Endothelial cell of umbilical vein (primary cell): ENCODE results near the gene ZBTB48. TPM values are rescaled to one million over a fixed set of nuclear protein-coding genes. Genes with fewer than 3 reads are reported as not detected.
A peak's percentile ranks its signal among the peaks of the same experiment; 100 is the strongest.

ENCODE experiments used
- BruUV-seq: library from RNA; stranded (reverse); fragments of 400-500 nt; replicated peaks from 2 replicates; lab custom pipeline; 2021; lab: Mats Ljungman, UMichigan
- CTCF ChIA-PET: fragments of 300-600, 350-600 bp; sonication (Branson Sonifier 250); formaldehyde crosslinking; loops from one replicate; lab custom pipeline; 2021; ENCODE audit warnings: antibody characterized with exemption, inconsistent platforms; lab: Charles Lee
- POLR2A ChIA-PET: fragments of 300-600, 350-600 bp; sonication (Branson Sonifier 250); formaldehyde crosslinking; loops from one replicate; lab custom pipeline; 2021; ENCODE audit warnings: antibody characterized with exemption, inconsistent platforms; lab: Charles Lee
- DNase-seq: peaks from one replicate; pipeline ENCODE4 v3.0.0-alpha.2; 2011; ENCODE audit warnings: low read depth, low spot score
- FAIRE-seq: peaks from 2 replicates; lab custom pipeline; 2011; peaks lifted over from hg19 to GRCh38; lab: Jason Lieb, UNC
- H2AFZ ChIP-seq: 2 replicates; pipeline ENCODE4 v1.6.0; 2012; ENCODE audit warnings: low read depth, low read length, control low read depth, inconsistent platforms
- H3K27ac ChIP-seq: 2 replicates; pipeline ENCODE4 v1.5.1; 2011; ENCODE audit warnings: low read depth, mild to moderate bottlenecking, control low read depth, low read length, moderate library complexity; ENCODE audit not compliant: insufficient read depth
- H3K27me3 ChIP-seq, 2 experiments: 2 replicates each; pipeline versions ENCODE4 v1.6.0 to v1.6.1; 2011; ENCODE audit warnings: low read length in 2 of 2, mixed read lengths in 1 of 2; ENCODE audit not compliant: control insufficient read depth in 2 of 2, insufficient read depth in 2 of 2
- H3K36me3 ChIP-seq, 2 experiments: 2 replicates in 1 of 2; 3 replicates in 1 of 2; pipeline ENCODE4 v1.5.1; 2011; ENCODE audit warnings: low read length in 2 of 2, mild to moderate bottlenecking in 1 of 2, moderate library complexity in 1 of 2; ENCODE audit not compliant: control insufficient read depth in 2 of 2, insufficient read depth in 2 of 2; ENCODE audit errors: extremely low read depth in 1 of 2
- H3K4me1 ChIP-seq: 3 replicates; pipeline ENCODE4 v1.5.1; 2011; ENCODE audit warnings: mild to moderate bottlenecking, low read length; ENCODE audit not compliant: control insufficient read depth, insufficient read depth; ENCODE audit errors: extremely low read depth
- H3K4me2 ChIP-seq: 2 replicates; pipeline ENCODE4 v1.6.1; 2011; ENCODE audit warnings: low read length, control low read depth, mixed read lengths; ENCODE audit not compliant: insufficient read depth
- H3K4me3 ChIP-seq, 3 experiments: fragments of 200-600 bp in 1 of 3; sonication (generic), shearing (Covaris generic) in 1 of 3; replicated peaks in 1 of 3; 2 replicates each; pipeline ENCODE4 v1.5.1; 2011 to 2016; ENCODE audit warnings: control low read depth in 3 of 3, low read length in 3 of 3, mild to moderate bottlenecking in 2 of 3, inconsistent platforms in 1 of 3, low read depth in 1 of 3, moderate library complexity in 1 of 3; ENCODE audit not compliant: insufficient read depth in 1 of 3
- H3K79me2 ChIP-seq: 2 replicates; pipeline ENCODE4 v1.6.0; 2012; ENCODE audit warnings: low read length, inconsistent platforms; ENCODE audit not compliant: control insufficient read depth, insufficient read depth
- H3K9ac ChIP-seq: replicated peaks from 2 replicates; pipeline ENCODE3; 2011; ENCODE audit warnings: low read length, control low read depth; ENCODE audit not compliant: insufficient read depth; ENCODE audit errors: extremely low read depth
- H3K9me1 ChIP-seq: replicated peaks from 3 replicates; pipeline ENCODE4 v1.6.0; 2011; ENCODE audit warnings: mild to moderate bottlenecking, low read length; ENCODE audit not compliant: control insufficient read depth, insufficient read depth; ENCODE audit errors: extremely low read depth
- H3K9me3 ChIP-seq: replicated peaks from 2 replicates; pipeline ENCODE4 v1.5.1; 2012; ENCODE audit warnings: low read length, inconsistent platforms; ENCODE audit not compliant: control insufficient read depth, insufficient read depth
- H4K20me1 ChIP-seq: replicated peaks from 2 replicates; pipeline ENCODE3; 2011; ENCODE audit warnings: mild to moderate bottlenecking, low read length; ENCODE audit not compliant: control insufficient read depth, insufficient read depth; ENCODE audit errors: extremely low read depth
- EZH2 ChIP-seq: IDR thresholded peaks from 2 replicates; pipeline ENCODE4 v1.6.1; 2012; ENCODE audit warnings: borderline replicate concordance, low read depth, mild to moderate bottlenecking, moderate library complexity, low read length, inconsistent platforms; ENCODE audit not compliant: severe bottlenecking
- FOS ChIP-seq: IDR thresholded peaks from 2 replicates; pipeline ENCODE4 v1.6.1; 2011; ENCODE audit warnings: mild to moderate bottlenecking, low read length, moderate library complexity, borderline replicate concordance; ENCODE audit not compliant: insufficient read depth
- GATA2 ChIP-seq: IDR thresholded peaks from 2 replicates; pipeline ENCODE4 v1.7.0; 2011; ENCODE audit warnings: low read depth, mild to moderate bottlenecking, moderate library complexity, mixed read lengths, low read length; ENCODE audit not compliant: insufficient read length, insufficient read depth
- JUN ChIP-seq: IDR thresholded peaks from 2 replicates; pipeline ENCODE4 v1.6.1; 2011; ENCODE audit warnings: borderline replicate concordance, low read depth; ENCODE audit not compliant: insufficient read length, insufficient read depth
- MYC ChIP-seq: IDR thresholded peaks from one replicate; pipeline ENCODE4 v1.6.1; 2011; ENCODE audit warnings: mild to moderate bottlenecking, low read depth, low read length
- POLR2A ChIP-seq: IDR thresholded peaks from 2 replicates; pipeline ENCODE4 v1.6.1; 2012; ENCODE audit warnings: low read depth, mild to moderate bottlenecking, control low read depth, low read length
- POLR2AphosphoS5 ChIP-seq: IDR thresholded peaks from 2 replicates; pipeline ENCODE4 v1.6.1; 2012; ENCODE audit warnings: low read depth, mild to moderate bottlenecking, control low read depth, low read length, moderate library complexity; ENCODE audit not compliant: insufficient read depth
- dilution Hi-C: fragments of 300-500 bp; cut with MboI; formaldehyde crosslinking; loops from one replicate; pipeline ENCODE4 v1.15.0; 2019; ENCODE audit warnings: low sequenced_read_pairs; ENCODE audit not compliant: extremely low pct_ligation_motif_present
- intact Hi-C: fragments of 100-400 bp; cut with micrococcal nuclease; formaldehyde crosslinking; loops from one replicate; pipeline ENCODE4 v1.10.0; 2022
- polyA plus RNA-seq, 4 experiments: library from polyadenylated mRNA; depleted of rRNA in 3 of 4; stranded (reverse) in 3 of 4; unstranded in 1 of 4; fragments of >200 nt; gene quantifications; 2 replicates each; pipeline versions ENCODE4 v1.2.1 to v1.2.3, GENCODE V29; 2011 to 2012; ENCODE audit warnings: missing spikeins in 1 of 4
- total RNA-seq: library from RNA; stranded (reverse); gene quantifications from 2 replicates; pipeline ENCODE4 v1.2.3, GENCODE V29; 2021
- TF ChIP-seq, protein P1 (sequence below): IDR thresholded peaks from 2 replicates; pipeline ENCODE4 v1.6.1; 2011; ENCODE audit not compliant: insufficient read depth, insufficient read length
- TF ChIP-seq, protein P2 (sequence below), 2 donors: IDR thresholded peaks; 1 replicate in 1 of 2; 2 replicates in 1 of 2; pipeline ENCODE4 v1.5.1; 2011; ENCODE audit warnings: low read length in 2 of 2, mild to moderate bottlenecking in 2 of 2, moderate library complexity in 2 of 2, control low read depth in 1 of 2, inconsistent platforms in 1 of 2, low read depth in 1 of 2; ENCODE audit not compliant: insufficient read depth in 1 of 2; ENCODE audit errors: extremely low read depth in 1 of 2

The ZBTB48 gene
- total and polyA plus RNA-seq, 2 donors (not counting 3 experiments of a cell fraction or from before 2014, with no cell fraction given) = 20.9 to 25.1 TPM

DNA sequence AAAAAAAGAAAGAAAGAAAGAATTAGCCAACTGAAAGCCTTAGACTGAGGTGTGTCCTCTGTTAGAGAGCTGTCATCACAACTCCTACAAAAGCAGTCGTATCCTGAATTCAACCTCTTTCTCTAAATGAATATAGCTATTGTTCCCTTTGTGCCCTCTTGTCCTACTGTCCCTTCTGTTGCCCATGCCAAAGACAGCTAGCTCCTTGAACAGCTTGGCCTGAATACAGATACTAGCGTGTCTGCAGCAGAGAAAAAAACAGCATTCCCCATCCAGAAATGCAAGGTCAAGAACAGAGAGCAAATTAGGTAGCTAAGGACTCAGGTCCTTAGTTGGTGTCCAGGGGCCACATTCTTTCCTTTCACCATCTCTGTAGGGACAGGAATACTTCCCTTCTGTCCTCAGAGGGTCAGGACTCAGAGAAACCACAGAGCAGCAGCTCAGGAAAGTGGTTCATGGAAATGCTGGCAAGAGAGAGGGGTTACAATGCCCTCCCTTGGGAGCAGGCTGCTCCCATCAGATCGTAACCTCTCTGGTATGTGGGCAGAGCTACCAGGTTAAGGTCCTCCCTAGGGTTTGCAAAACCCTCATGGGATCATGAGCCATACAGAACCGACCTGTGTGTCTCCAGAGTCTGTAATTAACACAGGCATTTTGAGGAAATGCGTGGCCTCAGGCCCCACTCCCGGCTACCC, 1.8 kb upstream of the ZBTB48 start:
- Histone ChIP-seq H3K9me3 (no peaks in the 10 kb centered on the region), H3K4me1 (peaks cover 14% of the 10 kb centered on the region), H3K9ac (no peak overlapping the region), H3K4me3 (no peak overlapping the region), H4K20me1 (no peaks in the 10 kb centered on the region), H2AFZ (no peak overlapping the region), H3K27me3 (no peaks in the 10 kb centered on the region), H3K9me1 (no peaks in the 10 kb centered on the region), H3K27ac (no peak overlapping the region), H3K4me2 (no peak overlapping the region), H3K79me2 (peaks cover 11% of the 10 kb centered on the region), H3K36me3 (no peaks in the 10 kb centered on the region)
- dilution Hi-C loops = no loop called here
- BruUV-seq = no TSS peak
- DNase-seq (no peak), FAIRE-seq (no peak)
- intact Hi-C loops = no loop called here
- POLR2A ChIA-PET = no interaction called here
- CTCF ChIA-PET = interaction anchor here (1.1 kb wide), 2 partner anchors 15 to 55 kb away, joined by 3 to 4 read pairs; no protein-coding TSS in a partner anchor
- TF ChIP-seq EZH2 = no peak
- no peak for TF ChIP-seq POLR2A
- TF ChIP-seq POLR2AphosphoS5 = no peak
- TF ChIP-seq FOS = no peak
- TF ChIP-seq JUN = no peak

GRCh38 chr1:6578624-6579373, 995 bp upstream of the ZBTB48 start:
- FAIRE-seq = no peak
- Histone ChIP-seq H3K4me2 (no peak overlapping the region), H3K9ac (no peak overlapping the region), H4K20me1 (no peaks in the 10 kb centered on the region), H3K79me2 (peaks cover 11% of the 10 kb centered on the region), H3K4me3 (no peak overlapping the region), H3K4me1 (peaks cover 14% of the 10 kb centered on the region), H3K27ac (no peak overlapping the region), H2AFZ (peak overlapping the region; percentile 91), H3K9me1 (no peaks in the 10 kb centered on the region), H3K27me3 (no peaks in the 10 kb centered on the region), H3K36me3 (no peaks in the 10 kb centered on the region), H3K9me3 (no peaks in the 10 kb centered on the region)
- ChIA-PET CTCF (interaction anchor here (1.1 kb wide), 1 partner anchor 16 kb away, joined by 4 read pairs; no protein-coding TSS in a partner anchor), POLR2A (interaction anchor here (2.0 kb wide), 1 partner anchor 25 kb away, joined by 5 read pairs; no protein-coding TSS in a partner anchor)
- BruUV-seq = no TSS peak
- dilution Hi-C loops = no loop called here
- intact Hi-C loops = loop anchor here (1.0 kb wide), 2 partner anchors 24 to 47 kb away; partner anchors contain the start of gene NOL9
- DNase-seq = no peak
- TF ChIP-seq, protein P1, sequence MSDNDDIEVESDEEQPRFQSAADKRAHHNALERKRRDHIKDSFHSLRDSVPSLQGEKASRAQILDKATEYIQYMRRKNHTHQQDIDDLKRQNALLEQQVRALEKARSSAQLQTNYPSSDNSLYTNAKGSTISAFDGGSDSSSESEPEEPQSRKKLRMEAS = no peak
- TF ChIP-seq GATA2 (no peak), EZH2 (no peak), POLR2AphosphoS5 (no peak), FOS (no peak), JUN (no peak), MYC (no peak), POLR2A (no peak)
- TF ChIP-seq, protein P2, sequence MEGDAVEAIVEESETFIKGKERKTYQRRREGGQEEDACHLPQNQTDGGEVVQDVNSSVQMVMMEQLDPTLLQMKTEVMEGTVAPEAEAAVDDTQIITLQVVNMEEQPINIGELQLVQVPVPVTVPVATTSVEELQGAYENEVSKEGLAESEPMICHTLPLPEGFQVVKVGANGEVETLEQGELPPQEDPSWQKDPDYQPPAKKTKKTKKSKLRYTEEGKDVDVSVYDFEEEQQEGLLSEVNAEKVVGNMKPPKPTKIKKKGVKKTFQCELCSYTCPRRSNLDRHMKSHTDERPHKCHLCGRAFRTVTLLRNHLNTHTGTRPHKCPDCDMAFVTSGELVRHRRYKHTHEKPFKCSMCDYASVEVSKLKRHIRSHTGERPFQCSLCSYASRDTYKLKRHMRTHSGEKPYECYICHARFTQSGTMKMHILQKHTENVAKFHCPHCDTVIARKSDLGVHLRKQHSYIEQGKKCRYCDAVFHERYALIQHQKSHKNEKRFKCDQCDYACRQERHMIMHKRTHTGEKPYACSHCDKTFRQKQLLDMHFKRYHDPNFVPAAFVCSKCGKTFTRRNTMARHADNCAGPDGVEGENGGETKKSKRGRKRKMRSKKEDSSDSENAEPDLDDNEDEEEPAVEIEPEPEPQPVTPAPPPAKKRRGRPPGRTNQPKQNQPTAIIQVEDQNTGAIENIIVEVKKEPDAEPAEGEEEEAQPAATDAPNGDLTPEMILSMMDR (IDR thresholded peaks at IDR 0.05; ENCODE audit: extremely low read depth in 1 of 2, insufficient read depth in 1 of 2, low read depth in 1 of 2, low read length in 2 of 2) = no peak
